HG02938 (cell line): ENCODE data around the gene PA2G4.
"Not testable (repeated sequence)": the region's sequence is repeated elsewhere in the genome, so short reads cannot be mapped to it uniquely, and the experiment has no call there.

ENCODE experiments used
- ATAC-seq: cut with Tn5 transposase; IDR thresholded peaks from one replicate; pipeline ENCODE4 v1.9.1; 2021; ENCODE audit warnings: mild to moderate bottlenecking, moderate library complexity; ENCODE audit not compliant: unreplicated experiment

Gene PA2G4

DNA sequence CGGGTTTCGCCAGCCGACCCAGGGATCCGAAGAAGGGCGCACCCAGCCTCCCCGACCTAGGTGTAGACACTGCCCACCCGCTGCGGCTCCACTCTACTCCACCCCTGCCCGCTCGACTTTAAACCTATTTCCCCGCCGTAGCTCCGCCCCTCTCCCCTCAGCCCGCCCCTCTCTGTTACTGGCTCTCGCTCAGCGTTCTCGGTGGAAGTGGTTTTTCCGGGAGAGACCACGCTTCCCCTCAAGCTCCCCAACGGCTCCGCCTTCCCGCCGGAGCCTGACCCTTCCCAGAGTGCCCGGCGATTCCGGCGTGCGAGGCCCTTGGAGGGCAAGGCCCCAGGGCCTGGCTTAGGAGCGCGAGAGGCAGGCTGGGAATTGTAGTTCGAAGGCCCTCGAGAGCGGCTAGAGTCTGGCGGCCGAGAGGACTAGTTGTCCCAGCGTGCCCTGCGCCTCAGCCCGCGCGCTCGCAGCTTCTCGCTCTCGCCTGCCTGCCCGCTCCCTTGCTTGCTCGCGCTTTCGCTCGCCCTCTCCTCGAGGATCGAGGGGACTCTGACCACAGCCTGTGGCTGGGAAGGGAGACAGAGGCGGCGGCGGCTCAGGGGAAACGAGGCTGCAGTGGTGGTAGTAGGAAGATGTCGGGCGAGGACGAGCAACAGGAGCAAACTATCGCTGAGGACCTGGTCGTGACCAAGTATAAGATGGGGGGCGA is at the start of gene PA2G4:
PA2G4 (plus strand) TSS at position 451 of the 706 bp plus-strand sequence; CDS start at position 630, 179 bp downstream.
- ATAC-seq, result peak; percentile 92

DNA sequence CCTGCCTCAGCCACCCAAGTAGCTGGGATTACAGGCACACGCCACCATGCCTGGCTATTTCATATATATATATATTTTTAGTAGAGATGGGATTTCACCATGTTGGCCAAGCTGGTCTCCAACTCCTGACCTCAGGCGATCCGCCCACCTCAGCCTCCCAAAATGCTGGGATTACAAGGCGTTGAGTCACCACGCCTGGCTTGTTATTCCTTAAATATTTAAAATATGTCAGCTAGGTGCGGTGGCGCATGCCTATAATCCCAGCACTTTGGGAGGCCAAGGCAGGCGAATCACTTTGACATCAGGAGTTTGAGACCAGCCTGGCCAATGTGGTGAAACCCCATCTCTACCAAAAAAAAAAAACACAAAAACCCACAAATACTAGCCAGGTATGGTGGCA is 44.4 kb upstream of the PA2G4 start:
- not testable (repeated sequence) for ATAC-seq

- ATAC-seq, result no peak
Measured at GRCh38 chr12:56061982-56062381, 42.4 kb upstream of the PA2G4 start.

DNA sequence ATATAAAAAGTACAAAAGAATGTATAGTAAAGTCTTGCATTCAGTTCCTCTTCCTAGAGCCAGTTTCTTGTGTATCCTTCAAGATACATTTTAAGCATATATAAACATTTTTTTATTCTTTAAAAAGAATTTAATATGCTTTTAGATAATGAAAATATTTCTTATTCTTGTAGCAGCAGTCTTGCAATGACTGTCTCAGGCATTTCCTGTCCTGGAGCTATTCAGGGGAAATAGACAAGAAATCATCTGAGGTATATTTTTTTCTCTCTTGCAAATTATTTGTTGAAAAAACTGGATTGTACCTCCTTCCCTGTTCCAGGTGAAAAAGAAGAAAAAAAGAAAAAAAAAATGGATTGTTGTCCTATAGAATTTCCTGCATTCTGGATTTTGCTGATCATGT is 41.4 kb upstream of the PA2G4 start:
- no peak for ATAC-seq

DNA sequence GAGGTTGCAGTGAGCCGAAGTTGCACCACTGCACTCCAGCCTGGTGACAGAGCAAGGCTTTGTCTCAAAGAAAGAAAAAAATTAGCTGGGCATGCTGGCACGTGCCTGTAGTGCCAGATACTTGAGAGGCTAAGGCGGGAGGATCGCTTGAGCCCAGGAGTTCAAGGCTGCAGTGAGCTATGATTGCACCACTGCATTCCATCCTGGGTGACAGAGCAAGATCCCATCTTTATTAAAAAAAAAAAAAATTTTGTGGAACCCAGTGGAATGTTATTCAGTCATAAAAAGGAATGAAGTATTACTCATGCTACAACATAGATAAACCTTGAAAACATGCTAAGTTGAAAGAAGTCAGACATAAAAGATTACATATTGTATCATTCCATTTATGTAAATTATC is 32.7 kb upstream of the PA2G4 start:
- ATAC-seq, result no peak

GRCh38 chr12:56074396-56074795 is 30.0 kb upstream of the PA2G4 start:
- ATAC-seq, result no peak

DNA sequence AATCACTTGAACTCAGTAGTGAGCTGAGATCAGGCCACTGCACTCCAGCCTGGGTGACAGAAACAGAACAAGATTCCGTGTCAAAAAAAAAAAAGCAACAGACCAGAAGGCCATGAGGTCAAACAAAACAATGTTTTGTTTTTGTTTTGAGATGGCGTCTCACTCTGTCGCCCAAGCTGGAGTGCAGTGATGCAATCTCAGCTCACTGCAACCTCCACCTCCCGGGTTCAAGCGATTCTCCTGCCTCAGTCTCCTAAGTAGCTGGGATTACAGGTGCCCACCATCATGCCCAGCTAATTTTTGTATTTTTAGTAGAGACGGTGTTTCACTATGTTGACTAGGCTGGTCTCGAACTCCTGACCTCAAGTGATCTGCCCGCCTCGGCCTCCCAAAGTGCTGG is 26.4 kb upstream of the PA2G4 start:
- not testable (repeated sequence) for ATAC-seq

- ATAC-seq, result no peak
Measured at GRCh38 chr12:56078427-56078826, 25.9 kb upstream of the PA2G4 start.

- ATAC-seq, result peak; percentile 55
Measured at GRCh38 chr12:56078931-56079722, 25.2 kb upstream of the PA2G4 start.

GRCh38 chr12:56079723-56080555 is 24.4 kb upstream of the PA2G4 start, which contains the start of gene ERBB3:
TSS of gene ERBB3 (plus strand) at chr12:56080165. CDS start at chr12:56080301, 136 bp downstream.
- peak; percentile 35 for ATAC-seq

GRCh38 chr12:56080556-56081138 is 23.7 kb upstream of the PA2G4 start:
- no peak for ATAC-seq

DNA sequence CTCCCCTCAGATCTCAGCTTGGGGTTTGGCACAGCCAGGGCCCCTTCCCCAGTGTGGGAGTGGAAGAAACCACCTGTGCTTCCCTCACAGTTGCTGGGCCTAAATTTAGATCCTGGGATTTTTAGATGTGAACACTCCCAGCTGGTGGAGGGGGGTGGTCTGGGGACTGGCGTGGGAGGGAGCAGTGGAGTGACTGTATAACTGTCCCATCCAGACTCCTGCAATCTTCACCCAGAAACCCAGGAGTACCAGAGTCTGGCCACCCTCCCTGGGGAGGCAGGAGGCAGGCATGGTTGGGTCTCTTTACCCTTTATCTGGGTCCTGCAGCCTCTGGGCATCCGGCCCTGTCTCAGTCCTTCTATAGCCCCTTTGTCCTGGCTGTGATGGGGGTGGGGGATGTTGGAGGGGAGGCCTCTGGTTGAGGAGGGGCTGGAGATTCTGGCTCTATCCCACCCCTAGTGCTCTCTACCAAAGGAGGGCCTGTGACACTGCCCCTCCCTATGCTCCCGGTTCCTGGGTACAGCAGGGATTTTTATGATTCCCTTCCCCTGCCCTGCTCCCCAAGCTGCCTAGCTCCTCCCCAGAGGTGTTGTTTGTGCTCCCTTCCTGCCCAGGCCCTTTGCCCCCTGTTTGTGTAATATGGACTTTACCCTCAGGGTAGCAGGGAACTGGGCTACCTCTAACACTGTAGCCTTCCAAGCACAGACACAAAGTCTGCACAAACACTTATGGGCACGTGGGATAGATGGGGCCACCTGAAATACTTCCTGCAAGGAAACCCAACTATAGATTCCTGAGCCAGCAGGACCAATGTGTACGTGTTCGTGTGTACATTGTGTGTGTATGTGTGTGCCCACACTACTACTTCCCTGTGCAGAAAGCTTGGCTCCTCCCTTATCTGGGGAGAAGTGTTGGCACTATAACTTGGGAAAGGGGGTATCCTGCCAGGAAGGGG is 22.7 kb upstream of the PA2G4 start:
- no peak for ATAC-seq

- ATAC-seq, result no peak
Measured at GRCh38 chr12:56082382-56082781, 22.0 kb upstream of the PA2G4 start.

DNA sequence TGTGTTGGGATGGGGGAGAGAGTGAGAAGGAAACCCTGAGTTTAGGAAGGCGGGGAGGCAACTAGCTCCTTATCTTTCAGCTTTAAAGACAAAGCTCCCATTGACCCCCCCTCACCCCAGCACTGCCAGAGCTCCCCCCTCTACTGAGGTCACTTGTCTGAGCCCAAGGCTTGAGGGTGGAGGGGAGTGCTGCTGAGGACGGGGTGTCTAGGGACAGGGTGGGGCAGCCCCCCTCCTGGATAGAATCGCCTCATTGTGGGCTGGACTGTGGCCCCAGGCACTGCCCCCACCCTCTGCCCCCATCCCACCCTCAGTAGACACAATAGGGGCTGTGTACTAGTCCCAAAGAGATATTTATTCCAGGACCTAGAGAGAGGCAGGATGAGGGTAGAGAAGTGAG is 21.4 kb upstream of the PA2G4 start:
- ATAC-seq, result no peak

- no peak for ATAC-seq
Measured at GRCh38 chr12:56084958-56085543, 19.3 kb upstream of the PA2G4 start.

DNA sequence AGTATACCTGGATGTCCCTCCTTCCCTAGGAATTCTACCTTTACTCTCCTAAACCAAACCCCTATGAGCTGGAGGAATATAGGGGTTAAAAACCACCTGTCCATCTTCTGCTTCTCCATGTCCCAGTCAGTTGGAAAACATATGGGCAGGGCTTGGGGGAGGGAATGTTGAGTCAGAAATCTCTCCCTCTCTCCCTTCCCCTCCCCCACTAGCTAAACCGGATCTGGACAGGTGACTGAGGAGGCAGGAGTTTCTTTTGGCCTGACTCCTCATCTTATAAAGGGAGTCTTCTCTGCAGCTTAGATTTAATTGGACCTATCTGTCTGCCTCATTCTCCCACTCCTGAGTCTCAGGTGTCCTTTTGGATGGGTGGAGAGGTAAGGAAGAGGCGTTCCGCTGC is 18.3 kb upstream of the PA2G4 start:
- ATAC-seq, result no peak

- ATAC-seq, result no peak
Measured at GRCh38 chr12:56086608-56087007, 17.8 kb upstream of the PA2G4 start.

DNA sequence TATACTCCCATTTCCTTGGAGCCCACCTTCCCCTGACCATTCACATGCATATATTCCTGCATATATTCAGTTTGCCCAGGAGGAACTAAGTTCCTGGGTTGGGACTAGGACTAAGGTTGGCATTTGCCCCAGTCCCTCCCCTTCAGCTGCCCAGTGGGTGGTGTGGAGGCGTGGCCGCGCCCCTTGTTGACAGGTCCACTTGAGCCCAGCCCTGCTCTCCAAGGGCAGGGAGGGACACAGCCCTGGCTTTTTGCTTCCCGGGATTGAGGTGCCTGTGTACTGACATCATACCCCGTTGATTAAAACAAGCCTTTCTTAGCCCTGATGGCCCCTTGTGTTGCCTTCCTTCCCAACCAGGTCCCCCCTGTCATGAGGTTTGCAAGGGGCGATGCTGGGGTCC is 17.1 kb upstream of the PA2G4 start:
- no peak for ATAC-seq

DNA sequence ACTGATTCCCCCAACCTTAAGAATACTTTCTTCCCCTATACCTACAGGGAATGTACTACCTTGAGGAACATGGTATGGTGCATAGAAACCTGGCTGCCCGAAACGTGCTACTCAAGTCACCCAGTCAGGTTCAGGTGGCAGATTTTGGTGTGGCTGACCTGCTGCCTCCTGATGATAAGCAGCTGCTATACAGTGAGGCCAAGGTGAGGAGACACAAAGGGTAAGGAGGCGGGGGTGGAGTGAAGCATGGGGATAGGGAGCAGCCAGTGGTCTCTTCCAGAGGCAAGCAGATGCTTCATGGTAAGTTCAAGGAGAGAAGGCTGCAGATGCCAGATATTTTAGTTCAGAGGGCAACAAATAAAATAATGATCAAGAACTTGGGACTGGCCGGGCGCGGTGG is 6.6 kb upstream of the PA2G4 start:
- ATAC-seq, result no peak
